ENCODE results near the gene DOCK8.

- TF ChIP-seq ELK1 (IDR thresholded peaks at IDR 0.05; ENCODE audit: borderline replicate concordance, low read depth, low read length): no peak
- TF ChIP-seq NFE2L2 (IDR thresholded peaks at IDR 0.05; ENCODE audit: low read depth, low read length): no peak
Measured at GRCh38 chr9:446074-446699, 231.5 kb downstream of the DOCK8 start.
